IPS DF 4.7 (cell line): ENCODE results near the gene TCP11L1.
"Not testable (repeated sequence)": the region's sequence is repeated elsewhere in the genome, so short reads cannot be mapped to it uniquely, and the experiment has no call there.

Experiments
- DNase-seq: peaks from one replicate; pipeline ENCODE4 v3.0.0-alpha.2; 2013; ENCODE audit warnings: low spot score; ENCODE audit errors: extremely low read depth

The TCP11L1 gene

DNA sequence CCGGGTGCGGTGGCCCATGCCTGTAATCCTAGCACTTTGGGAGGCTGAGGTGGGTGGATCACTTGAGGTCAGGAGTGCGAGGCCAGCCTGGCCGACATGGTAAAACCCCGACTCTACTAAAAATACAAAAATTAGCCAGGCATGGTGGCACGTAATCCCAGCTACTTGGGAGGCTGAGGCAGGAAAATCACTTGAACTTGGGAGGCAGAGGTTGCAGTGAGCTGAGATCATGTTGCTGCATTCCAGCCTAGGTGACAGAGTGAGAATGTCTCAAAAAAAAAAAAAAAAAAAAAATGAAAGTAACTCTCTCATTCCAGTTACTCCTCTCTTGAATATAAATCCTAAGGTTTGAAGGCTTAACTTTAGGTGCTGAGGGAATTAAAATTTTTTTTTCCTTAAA is 10.2 kb upstream of the TCP11L1 start:
- DNase-seq: not testable (repeated sequence)

- DNase-seq: no peak
Observed at GRCh38 chr11:33033493-33033892, 5.9 kb upstream of the TCP11L1 start.

DNA sequence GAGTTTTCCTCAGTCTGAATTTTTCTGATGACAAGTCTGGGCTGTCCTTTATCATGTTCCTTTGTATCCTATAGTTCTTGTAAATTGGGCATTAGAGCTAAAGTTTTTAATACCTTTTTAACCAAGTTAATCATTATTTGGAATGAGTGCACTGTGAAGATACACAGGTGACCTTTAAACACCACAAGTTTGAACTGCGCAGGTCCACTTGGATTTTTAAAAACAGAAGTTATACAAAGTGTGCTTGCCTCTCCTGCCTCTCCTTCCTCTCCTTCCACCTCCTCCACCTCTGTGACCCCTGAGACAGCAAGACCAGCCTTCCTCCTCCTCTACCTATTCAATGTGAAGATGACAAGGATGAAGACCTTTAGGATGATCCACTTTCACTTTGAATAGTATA is 4.4 kb upstream of the TCP11L1 start:
- no peak for DNase-seq

GRCh38 chr11:33040033-33040861 is 875 bp downstream of the TCP11L1 start:
- no peak for DNase-seq

- DNase-seq: no peak
Observed at GRCh38 chr11:33040862-33041453, 1.6 kb downstream of the TCP11L1 start.

GRCh38 chr11:33043221-33043830 is 4.0 kb downstream of the TCP11L1 start:
- DNase-seq: no peak

DNA sequence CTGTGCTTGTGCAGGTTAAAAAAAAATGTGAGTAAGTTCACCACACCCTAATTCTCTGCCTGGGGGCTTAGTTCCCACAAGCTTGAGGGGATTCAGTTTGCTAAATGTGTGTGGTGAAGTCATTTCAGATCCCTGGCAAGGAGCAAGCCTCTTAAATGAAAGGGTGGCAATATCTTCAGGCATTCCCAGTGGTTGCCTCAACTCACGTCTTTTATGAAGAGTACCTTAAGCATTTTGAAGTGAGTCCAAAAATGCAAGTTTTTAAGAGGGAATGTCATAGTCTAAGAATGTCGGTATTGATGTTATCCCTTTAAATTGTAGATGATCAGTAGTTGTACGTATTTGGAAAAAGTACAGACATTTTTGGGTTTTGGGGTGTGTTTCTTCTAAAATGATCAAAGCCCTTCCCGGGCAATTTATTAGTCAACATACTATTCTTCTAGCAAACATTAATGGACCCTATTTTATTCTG is 4.9 kb downstream of the TCP11L1 start:
- DNase-seq: no peak

DNA sequence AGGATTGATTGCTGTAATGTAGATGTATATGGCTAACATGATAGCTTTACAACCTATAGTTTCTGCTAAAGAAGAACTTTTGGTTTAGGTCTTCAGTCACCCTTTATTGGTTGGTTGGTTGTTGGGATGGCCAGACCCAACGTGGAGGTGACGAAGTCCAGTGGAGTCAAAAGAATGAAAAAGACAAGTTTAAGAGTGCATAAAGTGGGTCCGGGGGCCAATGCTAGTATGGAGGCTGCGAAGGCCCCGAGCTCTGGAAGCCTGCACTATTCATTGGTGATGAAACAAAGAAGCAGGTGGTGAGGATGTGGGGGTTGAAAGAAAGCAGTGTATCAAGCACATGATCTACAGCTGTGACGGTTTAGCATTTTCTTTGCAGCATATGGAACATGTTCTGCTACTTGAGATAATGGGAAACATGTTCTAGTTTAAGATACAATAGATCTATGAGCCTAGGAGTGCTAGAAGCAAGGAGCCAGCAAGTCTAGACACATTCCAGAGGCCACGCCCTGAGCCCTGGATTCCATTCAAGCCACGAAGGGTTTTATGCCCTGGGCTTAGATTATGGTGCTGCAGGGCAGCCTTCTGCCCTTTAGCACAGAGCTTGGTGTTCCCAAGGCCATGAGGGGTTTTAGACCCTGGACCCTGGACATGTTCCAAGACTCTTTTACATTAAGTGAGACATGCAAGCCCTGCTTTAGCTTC is 6.3 kb downstream of the TCP11L1 start:
- DNase-seq: no peak

GRCh38 chr11:33048701-33049100 is 9.3 kb downstream of the TCP11L1 start:
- not testable (repeated sequence) for DNase-seq

DNA sequence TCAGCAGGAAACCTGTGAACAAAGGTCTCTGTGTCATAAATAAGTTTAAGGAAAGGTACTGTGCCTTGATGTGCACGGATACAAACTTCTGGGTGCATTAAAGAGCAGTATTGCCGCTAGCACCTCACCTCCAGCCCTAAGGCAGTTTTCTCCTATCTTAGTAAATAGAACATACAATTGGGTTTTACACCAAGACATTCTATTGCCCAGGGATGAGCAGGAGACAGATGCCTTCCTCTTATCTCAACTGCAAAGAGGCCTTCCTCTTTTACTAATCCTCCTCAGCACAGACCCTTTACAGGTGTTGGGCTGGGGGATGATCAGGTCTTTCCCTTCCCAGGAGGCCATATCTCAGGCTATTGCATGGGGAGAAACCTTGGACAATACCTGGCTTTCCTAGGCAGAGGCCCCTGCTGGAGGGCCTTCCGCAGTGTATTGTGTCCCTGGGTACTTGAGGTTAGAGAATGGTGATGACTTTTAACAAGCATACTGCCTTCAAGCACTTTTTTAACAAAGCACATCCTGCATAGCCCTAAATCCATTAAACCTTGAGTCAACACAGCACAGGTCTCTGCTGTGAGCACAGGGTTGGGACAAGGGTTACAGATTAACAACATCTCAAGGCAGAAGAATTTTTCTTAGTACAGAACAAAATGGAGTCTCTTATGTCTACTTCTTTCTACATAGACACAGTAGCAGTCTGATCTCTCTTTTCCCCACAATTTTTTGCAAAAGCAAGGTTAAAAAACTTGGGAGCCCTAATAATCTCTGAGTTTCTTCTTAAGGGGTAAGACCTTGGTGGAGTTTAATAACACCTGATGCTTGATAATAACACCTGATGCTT is 10.4 kb downstream of the TCP11L1 start:
- not testable (repeated sequence) for DNase-seq

DNA sequence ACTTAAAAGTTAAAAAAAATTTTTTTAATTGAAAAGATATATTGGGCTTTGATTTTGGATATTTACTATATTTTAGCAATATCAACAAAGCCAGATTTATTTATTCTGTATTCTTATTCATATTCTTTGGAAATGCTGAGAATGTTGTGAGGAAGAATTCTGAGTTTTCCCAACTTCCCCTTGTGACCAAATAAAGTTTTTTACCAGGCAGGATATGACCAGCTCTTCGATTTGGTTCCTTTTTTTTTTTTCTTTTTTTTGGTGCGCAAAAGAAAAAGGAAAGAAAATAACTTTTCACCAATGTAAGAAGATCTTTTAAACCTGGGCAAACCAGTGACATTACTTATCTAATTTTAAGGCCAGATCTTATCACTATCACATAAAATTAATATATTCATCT is 12.9 kb downstream of the TCP11L1 start:
- DNase-seq: no peak

- DNase-seq: no peak
Observed at GRCh38 chr11:33055375-33055774, 16.0 kb downstream of the TCP11L1 start.

- DNase-seq: no peak
Observed at GRCh38 chr11:33057284-33057683, 17.9 kb downstream of the TCP11L1 start.

- no peak for DNase-seq
Observed at GRCh38 chr11:33059331-33060007, 20.1 kb downstream of the TCP11L1 start.

GRCh38 chr11:33060271-33060670 is 20.9 kb downstream of the TCP11L1 start:
- no peak for DNase-seq

- DNase-seq: no peak
Observed at GRCh38 chr11:33062137-33062536, 22.8 kb downstream of the TCP11L1 start.

- DNase-seq: no peak
Observed at GRCh38 chr11:33063326-33063881, 24.0 kb downstream of the TCP11L1 start.

DNA sequence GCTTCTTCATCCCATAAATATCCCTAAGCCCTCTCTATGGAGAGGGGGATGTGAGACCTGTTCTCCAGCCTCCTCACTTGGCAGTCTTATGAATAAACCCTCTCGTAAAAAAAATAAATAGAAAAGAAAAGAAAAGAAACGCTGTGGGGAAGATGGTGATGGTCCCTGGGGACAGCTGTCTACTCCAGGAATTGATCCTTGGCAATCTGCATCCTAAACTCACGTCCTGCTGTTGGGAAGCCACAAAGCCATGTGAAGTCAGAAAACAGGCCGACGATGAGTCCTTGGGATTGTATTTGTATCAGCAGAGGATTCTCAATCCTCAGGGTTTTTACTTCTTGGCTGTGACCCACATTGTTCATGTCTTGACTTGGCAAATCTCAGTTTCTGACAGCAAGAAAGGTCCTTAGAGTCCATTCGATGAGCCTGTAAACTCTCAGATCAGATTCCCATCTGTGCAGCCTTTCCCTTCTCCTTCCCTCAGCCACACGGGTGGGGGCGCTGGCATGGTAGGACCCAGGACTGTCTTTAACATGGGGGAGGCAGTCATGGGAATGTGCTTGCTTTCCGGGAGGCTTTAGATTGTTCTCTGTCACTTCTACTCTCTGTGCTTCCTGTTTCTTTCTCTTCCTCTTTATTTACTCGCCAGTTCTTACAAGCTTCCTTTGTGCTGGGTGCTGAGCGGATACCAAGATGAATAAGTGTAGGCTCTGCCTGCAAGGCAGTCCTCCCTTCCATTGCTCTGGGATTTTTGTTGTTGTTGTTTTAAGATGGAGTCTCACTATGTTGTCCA is 24.9 kb downstream of the TCP11L1 start:
- DNase-seq: no peak

- DNase-seq: no peak
Observed at GRCh38 chr11:33064866-33065265, 25.5 kb downstream of the TCP11L1 start.
